Fibroblast of skin of left biceps (primary cell): ENCODE measurements around the gene C12orf75.
"Not testable (repeated sequence)": the region's sequence is repeated elsewhere in the genome, so short reads cannot be mapped to it uniquely, and the experiment has no call there.

ENCODE experiments used
- DNase-seq, 2 experiments: peaks; one replicate each; pipeline ENCODE4 v3.0.0-alpha.2; 2013; ENCODE audit warnings: low read depth in 2 of 2

C12orf75 gene

DNA sequence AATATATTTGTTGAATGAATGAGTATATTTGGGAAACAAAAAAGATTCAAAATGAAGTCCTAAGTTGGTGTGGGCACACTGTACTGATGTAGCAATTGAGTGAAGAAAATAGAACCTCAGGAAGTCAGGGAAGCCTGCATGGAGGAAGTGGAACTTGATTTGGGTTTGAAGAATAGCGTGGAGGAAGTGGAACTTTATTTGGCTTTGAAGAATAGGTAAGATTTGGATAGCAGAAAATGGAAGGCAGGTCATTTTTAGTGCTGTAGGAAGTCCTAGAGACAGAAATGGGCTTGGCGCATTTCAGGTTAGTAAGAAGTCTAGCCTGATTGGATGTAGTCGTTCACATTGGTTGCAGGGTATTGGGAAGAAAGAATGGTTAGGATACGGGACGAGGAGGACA is 5.4 kb downstream of the C12orf75 start:
- no peak for DNase-seq

DNA sequence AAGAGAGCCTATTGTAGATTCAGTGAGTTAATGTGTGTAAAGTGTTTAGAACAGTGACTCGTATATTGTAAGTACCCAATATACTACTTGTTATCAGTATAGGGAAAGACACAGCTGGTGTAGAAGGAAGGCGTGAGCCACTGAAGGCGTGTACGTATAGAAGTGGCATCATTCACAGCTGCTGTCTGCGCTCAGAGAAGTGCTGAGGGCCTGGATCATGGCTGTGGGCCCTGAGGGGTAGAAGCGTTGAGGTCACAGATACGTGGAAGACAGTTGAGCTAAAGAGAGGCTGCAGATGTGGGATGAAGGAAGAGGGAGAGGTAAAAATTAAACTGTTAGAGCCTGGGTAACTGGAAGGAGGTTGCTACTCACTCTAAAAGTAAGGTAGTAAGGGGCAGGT is 5.9 kb downstream of the C12orf75 start:
- DNase-seq: no peak

DNA sequence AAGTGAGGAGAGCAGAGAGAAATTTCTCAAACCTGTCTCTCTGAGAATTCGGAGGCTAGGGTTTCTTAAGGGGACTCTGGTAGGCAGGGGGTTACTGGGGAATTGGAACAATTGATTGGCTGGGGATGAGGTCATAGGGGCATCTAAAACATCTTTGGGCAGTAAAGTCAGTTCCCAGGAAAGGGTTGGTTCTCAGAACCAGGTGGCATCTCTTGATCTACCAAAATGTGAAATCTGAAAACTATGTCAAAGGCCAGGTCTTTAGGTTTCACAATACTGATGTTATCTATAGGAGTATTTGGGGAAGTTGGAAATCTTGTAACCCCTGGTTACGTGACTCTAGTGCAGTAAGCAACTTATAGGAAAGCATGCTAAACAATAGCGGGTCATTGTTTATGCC is 6.9 kb downstream of the C12orf75 start:
- no peak for DNase-seq

DNA sequence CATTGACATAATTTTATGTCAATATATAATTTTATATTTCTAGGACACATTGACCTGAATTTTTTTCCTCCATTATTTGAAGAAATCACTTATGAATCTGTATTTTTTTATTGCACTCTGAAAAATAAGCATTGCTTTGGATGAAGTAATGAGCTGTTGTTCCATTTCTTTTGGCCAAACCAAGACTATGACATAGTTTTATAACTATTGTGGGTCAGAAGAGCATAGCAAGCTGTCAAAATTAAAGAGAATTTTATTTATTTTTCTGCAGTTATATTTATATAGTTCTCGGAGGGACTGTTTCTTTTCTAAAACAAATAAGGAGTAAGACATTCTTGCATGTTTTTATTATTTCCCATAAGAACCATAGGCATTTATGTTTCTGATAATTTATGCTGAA is 8.5 kb downstream of the C12orf75 start:
- no peak for DNase-seq

DNA sequence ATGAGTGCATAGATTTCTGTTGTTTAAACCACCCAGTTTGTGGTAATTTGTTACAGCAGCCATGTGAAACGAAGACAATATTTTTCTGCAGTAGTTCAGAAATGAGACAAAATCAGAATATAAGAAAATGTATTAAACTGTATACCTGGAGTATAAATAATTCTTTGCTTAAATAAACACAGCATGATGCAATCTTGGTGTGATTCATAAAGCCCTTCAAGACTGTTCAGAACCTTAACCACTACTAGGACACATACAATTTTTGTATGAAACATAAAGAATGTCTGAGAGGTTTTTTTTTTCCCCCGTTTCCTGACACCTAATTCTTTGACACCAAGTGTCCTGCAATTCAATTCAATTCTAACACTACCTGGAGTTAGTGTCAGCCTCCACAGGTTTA is 10.5 kb downstream of the C12orf75 start:
- DNase-seq: no peak

DNA sequence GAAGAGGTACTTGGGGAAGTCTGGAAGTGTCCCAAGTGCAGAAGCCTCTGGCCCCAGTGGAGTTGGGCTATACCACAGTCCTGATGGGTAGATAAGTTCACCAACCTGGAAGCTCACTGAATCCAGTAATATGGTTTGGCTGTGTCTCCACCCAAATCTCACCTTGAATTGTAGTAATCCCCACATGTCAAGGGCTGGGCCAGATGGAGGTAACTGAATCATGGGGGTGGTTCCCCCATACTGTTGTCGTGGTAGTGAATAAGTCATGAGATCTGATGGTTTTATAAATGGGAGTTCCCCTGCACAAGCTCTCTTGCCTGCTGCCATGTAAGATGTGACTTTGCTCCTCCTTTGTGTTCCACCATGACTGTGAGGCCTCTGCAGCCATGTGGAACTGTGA is 11.1 kb downstream of the C12orf75 start:
- DNase-seq: not testable (repeated sequence)

DNA sequence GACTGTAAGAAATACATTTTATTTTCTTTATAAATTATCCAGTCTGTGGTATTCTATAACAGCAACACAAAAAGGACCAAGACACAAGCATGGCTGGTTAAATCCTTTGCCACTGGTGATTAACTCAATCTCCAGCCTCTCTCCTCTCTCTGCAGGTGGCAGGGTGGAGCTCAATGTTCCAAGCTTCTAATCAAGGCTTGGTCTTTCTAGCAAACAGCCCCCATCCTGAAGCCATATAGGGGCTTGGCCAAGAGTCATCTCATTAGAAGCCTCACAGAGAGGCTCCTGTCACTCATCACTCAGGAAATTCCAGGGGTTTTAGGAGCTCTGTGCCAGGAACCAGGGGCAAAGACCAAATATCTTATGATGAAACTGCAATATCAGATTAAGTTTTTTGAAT is 12.0 kb downstream of the C12orf75 start:
- no peak for DNase-seq

DNA sequence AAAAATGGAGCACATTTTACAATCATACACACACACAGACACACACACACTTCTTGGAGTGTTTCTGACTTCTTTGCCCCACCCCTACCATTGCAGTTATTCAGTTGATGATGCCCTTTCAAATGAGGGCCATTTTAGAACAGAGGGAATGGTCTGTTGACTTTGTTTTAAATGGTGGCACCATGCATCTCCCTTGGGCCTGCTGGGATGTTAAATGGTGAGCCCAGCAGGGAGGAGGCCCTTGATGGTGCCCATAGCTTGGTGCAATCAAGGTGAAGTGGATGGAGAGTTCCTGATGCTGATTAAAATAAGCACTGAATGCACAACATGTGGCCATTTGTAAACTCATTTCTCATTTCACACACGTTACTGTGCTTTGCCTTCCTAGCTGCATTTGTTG is 13.3 kb downstream of the C12orf75 start:
- DNase-seq: no peak

DNA sequence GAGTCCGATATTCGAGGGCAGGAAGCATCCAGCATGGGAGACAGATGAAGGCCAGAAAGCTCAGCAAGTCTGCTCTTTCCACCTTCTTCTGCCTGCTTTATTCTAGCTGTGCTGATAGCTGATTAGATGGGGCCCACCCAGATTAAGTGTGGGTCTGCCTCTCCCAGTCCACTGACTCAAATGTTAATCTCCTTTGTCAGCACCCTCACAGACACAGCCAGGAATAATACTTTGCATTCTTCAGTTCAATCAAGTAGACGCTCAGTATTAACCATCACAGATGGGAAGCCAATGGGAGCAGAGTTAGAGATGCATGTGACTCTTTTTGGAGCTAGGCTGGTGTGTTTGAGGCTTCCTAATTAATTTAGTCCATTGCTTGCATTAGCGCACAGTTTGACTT is 17.0 kb downstream of the C12orf75 start:
- DNase-seq: no peak

DNA sequence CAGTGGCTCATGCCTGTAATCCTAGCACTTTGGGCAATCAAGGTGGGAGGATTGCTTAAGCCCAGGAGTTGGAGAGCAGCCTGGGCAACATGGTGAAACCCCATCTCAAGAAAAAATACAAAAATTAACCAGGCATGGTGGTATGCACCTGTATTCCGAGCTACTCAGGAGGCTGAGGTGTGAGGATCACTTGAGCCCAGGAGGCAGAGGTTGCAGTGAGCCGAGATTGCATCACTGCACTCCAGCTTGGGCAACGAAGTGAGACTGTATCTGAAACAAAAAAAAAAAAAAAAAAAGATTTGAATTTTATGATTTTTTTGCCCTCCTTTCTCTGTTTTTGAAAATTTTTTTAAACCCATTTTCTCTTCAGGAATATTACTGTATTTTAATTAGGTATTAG is 17.7 kb downstream of the C12orf75 start:
- no peak for DNase-seq

DNA sequence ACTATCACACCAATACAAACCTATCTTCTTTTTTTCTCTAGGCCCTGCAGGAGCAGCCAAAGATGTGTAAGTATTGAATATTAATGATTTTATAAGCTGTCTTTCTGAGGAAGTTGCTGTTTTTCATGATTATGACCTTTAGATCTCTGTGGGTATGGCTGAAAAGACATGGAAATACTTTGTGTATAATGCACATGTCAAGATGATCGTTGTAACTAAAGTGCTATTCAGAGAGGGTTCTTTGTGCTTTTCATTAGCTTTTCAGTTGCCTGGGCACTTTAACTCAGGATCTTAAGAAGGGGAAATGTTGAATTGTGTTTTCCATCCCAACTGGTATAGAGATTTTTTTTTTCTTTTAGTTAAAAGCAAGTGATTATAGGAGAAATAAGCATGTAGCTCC is 18.1 kb downstream of the C12orf75 start:
- no peak for DNase-seq

DNA sequence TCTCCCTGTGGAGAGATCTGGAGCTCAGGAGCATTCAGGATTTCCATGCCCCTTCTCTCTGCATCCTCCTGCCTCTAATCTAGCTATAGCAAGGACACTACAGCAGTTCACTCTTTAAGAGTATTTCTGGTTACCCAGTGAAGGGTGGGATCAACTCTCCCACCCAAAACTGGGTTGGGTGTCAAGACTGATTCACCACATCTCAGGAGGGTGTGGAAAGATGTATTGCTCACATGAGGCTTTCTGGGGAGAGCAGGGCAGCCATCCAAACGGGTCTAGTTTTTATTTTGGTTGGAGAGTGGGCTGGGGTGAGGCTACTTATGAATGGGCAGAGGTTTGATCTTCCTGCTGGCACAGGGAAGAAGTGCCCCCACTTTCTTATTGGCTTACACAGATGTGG is 18.6 kb downstream of the C12orf75 start:
- DNase-seq: no peak

DNA sequence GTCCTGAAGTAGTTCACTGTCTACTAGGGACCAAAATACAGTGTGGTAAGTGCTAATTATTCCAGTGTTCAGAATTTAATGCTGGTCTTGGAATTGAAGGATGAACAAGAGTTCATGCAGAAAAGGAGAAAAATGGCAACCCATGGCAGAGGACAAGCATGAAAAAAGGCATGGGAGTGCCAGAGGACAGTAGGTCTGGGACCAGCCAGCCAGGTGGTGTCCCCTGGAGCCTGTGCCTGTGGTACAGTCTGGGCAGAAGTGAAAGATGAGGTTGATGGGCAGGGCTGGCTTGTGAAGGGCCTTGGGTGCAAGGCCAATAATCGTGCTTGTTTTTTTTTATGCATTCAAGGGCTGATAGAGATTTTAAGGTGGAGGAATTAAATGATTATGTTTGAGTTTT is 21.0 kb downstream of the C12orf75 start:
- DNase-seq: no peak

DNA sequence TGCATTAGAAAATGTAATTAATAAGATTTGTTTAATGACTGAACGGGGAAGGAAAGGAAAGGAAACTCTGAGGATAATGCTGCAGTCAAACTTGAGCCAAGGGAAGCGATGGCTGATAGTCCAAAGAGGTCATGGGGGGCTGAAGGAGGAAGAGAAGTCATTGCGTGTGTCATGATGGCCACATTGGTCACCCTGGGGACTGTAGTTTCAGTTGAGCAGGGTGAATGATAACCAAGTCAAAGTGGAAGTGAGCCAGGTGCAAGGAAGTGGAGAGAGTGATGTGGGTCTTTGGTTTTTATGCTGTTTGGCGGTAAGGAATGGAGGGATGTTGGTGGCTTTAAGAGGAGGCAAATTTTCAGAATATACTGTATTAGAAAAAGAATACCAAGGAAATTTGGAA is 21.6 kb downstream of the C12orf75 start:
- DNase-seq: no peak

DNA sequence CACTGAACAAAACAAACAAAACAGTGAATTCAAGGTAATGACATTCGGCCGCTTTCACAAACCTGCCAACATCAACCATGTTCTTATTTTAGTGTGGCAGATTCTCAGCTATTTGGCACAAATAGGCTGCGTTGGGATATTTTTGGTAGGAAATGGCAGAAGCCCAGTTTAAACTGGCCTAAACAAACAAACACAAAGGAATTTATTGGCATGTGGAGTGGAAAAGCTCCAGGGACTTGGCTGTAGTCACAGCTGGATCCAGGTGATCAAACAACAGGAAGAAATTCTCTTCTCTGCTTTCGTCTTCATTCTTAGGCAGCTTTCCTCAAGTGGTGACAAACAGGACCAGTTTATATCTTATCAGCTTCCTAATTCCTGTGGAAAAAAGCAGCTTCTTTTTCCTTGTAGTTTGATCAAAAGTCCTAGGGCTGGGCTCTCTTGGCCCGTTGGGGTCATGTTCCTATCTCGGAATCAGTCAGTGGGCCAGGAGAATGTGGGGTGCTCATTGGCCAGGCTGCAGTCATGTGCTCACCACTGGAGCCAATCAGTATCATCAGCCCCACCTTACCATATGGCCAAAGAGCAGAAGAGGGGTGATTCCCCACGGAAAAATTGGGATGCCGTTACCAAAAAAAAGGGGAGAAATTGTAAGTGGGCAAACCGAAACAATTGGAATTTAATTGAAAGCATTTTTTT is 22.6 kb downstream of the C12orf75 start:
- DNase-seq: no peak

DNA sequence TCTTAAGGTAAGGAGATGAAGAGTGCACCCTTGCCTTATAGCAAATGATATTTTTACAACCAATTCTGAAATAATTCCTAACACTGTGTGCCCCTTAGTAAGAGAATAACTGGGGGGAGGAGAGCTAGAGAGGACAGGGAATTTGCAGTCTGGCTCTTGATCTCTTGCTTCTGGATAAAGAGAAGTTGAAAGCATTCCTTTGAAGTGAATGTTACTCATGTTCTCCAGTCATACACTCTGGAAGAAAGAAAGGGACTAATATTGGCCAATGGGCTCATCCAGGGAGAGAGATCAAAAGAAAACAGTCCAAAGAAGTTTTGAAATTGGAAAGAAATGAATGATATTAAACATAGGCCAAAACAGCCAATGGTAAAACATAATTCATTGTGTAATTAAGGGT is 25.3 kb downstream of the C12orf75 start:
- peak in 1 of 2 experiments; percentile 28 for DNase-seq

DNA sequence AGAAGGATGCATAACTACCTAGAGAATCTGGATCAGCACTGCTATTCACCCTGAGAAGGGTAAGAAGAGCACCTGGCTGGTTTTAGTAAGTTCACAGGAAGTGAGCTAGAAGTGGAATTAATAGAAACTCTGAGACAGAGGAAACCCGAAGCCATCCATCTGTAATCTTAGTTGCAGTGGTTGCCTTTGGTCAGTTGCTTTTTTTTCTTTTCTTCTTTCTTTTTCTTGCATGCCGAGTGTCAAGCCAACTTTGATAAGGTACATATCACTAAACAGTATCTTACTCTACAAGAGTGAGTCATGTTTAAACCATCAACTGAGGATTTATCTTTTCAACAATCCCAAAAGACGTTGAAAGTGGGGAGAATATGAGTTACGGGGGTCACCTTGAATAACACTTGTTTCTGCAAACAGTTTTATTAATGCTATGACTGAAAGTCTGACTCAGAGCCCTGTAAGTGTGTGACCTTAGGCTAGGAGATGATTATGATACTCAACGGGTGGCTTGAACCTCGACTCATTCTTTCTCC is 26.7 kb downstream of the C12orf75 start:
- DNase-seq: no peak

DNA sequence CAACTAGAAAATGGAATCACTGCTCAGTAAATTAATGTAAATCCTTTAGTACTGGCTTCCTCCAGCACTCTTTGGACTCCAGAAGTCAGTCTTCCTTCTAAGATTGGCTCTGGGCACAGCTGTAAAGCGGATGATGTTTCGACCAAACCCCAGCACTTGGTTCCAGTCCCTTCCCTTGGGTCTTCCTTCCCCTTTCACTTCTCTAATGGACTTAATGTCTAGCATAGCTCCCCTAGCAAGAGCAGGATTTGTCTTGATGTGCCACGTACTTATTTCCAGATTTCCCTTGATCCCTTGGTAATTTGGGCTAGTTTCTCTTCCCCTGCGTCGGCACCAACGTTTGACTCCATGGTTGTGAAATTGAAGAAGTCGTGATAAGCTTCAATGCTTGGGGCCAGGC is 28.3 kb downstream of the C12orf75 start:
- DNase-seq: no peak

DNA sequence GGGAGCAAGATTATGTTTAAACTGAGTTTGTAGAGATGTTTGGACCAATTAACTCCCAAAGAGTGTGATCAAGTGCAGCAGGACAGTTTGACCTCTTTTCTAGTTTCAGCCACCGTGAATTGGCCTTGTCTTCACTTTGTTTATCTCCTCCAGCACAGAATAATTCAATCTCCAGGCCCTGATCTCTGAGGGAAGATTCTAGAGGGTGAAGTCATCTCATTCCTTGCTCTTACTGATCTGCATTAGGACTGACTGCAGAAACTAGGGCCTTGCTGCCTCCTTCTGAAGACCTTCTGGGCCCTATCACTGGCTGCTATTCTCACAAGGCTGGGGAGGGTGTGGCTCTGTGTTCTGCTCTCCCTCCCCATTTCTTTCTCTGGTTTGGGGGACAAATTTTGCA is 29.4 kb downstream of the C12orf75 start:
- no peak for DNase-seq

DNA sequence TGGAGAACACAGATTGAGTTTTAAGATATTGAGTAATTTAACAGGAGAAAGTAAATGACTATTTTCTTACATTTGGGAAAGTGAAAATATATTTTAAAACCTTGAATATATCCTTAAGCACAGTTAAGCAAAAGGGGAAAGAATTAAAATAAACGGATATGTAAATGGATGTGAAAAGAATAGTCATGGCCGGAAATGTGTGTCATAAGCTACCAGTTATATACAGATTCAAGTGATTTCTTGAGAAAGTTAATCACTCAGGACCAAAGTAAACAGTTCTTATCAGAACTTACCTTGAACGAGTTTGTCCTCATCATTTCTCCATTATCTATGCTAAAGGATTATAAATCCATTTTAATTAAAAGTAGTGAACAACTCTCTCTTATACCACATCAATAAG is 33.4 kb downstream of the C12orf75 start:
- DNase-seq: no peak

DNA sequence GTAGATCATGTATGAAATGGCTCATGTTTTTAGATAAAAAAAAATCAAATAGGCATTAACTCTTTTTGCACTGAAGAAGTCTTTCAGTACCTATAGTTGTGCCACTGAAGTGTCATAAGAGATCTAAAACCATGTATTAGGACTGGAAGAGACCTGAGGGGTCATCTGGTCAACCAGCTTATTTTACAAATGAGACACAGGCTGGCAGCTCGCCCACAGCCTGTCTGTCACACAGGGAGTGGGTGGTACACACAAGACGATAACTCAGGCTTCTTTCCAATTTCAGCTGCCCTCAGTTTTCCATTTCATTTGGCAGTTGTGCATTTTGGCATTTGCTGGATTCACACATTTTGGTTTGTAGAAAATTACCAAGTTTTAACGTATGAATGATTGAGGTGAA is 34.7 kb downstream of the C12orf75 start:
- no peak for DNase-seq

DNA sequence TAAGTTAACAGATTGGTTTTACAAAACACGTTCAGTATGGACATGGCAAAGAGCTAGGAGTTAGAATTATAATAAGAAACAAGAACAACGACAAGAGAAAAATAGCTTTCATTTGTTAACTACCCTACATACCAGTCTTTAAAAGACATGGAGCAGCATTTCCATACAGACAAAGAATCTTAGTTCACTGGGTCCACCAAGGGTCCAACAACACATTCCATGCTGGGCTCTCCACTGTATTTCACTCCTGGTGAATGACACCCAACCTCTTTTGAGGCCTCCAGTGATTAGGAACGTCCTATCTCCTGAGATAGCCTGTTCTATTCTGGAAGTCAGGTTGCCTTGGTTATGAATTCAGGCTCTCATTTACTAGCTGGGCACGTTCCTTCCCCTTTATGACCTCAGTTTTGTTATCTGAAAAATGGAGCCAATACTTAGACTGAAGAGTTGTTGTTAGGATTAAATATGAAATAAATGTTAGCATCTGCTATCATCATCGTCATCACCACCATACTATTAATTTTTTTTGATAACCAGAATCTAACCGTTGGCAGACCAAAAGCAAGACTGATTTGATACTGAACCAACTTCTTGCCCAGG is 37.7 kb downstream of the C12orf75 start:
- no peak for DNase-seq

DNA sequence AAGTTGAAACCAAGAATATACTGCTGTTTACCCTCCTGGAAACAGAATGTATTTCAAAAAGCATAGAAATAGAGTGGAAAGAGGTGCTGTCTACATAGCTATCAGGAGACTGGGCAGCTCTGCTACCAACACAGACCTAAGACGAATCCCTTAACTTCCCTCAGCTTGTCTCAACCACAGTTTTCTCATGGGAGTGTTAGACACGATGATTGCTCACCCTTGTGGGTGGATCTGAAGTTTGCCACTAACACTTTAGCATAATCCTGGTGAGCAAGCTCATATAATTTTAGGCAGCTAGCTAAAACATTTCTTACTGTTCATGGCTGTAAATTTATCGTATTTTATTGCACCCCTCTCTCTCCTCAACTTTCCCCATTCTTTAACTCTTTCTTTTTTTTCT is 38.5 kb downstream of the C12orf75 start:
- peak; percentile 34 to 35 for DNase-seq

DNA sequence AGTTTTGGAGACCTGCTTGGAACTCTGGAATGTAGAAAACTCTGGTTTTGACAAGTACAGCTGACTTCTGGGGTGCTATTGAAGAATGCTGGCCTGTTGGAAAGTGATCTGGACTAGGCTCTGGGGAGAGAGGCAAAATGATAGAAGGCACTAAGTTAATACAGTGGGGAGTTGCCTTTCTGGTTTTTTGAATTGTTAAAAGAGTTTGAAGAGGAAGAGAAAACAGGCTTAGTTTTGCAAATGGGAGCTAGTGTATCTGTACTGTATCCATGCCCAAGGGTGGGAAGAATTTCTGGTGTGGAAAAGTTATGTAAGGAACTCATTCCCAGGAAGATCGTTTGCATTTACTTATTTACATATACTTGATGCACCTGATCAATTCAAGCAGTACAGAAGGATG is 43.8 kb downstream of the C12orf75 start:
- no peak for DNase-seq
